ENCODE data around the gene SLC16A10.

GRCh38 chr6:111122458-111123286 is 35.4 kb downstream of the SLC16A10 start:
- TF ChIP-seq, protein P1, sequence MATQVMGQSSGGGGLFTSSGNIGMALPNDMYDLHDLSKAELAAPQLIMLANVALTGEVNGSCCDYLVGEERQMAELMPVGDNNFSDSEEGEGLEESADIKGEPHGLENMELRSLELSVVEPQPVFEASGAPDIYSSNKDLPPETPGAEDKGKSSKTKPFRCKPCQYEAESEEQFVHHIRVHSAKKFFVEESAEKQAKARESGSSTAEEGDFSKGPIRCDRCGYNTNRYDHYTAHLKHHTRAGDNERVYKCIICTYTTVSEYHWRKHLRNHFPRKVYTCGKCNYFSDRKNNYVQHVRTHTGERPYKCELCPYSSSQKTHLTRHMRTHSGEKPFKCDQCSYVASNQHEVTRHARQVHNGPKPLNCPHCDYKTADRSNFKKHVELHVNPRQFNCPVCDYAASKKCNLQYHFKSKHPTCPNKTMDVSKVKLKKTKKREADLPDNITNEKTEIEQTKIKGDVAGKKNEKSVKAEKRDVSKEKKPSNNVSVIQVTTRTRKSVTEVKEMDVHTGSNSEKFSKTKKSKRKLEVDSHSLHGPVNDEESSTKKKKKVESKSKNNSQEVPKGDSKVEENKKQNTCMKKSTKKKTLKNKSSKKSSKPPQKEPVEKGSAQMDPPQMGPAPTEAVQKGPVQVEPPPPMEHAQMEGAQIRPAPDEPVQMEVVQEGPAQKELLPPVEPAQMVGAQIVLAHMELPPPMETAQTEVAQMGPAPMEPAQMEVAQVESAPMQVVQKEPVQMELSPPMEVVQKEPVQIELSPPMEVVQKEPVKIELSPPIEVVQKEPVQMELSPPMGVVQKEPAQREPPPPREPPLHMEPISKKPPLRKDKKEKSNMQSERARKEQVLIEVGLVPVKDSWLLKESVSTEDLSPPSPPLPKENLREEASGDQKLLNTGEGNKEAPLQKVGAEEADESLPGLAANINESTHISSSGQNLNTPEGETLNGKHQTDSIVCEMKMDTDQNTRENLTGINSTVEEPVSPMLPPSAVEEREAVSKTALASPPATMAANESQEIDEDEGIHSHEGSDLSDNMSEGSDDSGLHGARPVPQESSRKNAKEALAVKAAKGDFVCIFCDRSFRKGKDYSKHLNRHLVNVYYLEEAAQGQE (IDR thresholded peaks at IDR 0.05; ENCODE audit: insufficient read depth in 1 of 2, low read depth in 2 of 2, low read length in 2 of 2), result no peak
- TF ChIP-seq TAF1 (IDR thresholded peaks at IDR 0.05; ENCODE audit: borderline replicate concordance, insufficient read depth, low read length), result no peak
